BE2C (cell line): ENCODE results near the gene PNPLA7.

Experiments used
- DNase-seq: peaks from one replicate; pipeline ENCODE4 v3.0.0-alpha.2; 2020
- H3K27me3 ChIP-seq: fragments of 250-450 bp; sonication (Bioruptor Pico); 2 replicates; pipeline ENCODE4 v1.5.1; 2020; ENCODE audit warnings: mild to moderate bottlenecking
- H3K36me3 ChIP-seq: fragments of 250-450 bp; sonication (Bioruptor Pico); 2 replicates; pipeline ENCODE4 v1.5.1; 2020; ENCODE audit warnings: mild to moderate bottlenecking
- H3K4me1 ChIP-seq: fragments of 250-450 bp; sonication (Bioruptor Pico); 2 replicates; pipeline ENCODE4 v1.5.1; 2020
- H3K4me3 ChIP-seq: 2 replicates; pipeline ENCODE4 v1.5.1; 2011; ENCODE audit warnings: low read depth, low read length
- H3K9me3 ChIP-seq: fragments of 250-450 bp; sonication (Bioruptor Pico); 2 replicates; pipeline ENCODE4 v1.5.1; 2020
- TF ChIP-seq, protein P1 (sequence below): IDR thresholded peaks from 2 replicates; pipeline ENCODE4 v1.5.1; 2012; ENCODE audit warnings: mild to moderate bottlenecking, low read depth, low read length

PNPLA7 gene

DNA sequence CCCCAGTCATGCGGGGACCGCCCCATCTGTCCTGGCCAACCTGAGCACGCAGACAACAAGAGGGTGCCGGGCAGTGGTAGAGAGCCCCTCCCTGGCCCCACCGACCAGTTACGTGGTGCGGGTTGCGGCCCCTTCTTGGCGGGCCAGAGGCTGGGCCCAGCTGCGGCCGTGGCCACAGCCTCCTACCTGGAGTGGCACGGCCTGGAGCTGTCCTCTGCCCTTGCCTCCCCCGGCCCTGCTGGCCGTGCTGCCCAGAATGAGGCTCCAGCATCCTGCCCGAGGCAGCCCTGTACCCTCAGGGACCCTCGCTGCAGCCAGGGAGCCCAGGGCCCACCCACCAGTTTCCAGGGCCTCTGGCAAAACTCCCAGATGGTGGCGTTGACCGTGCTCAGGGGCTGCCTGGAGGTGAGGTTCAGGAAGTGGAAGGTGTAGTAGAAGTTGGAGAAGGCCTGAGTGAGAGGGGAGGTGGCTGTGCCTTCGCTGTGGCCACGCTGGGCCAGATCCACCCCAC is 114.8 kb downstream of the PNPLA7 start:
- TF ChIP-seq, protein P1, sequence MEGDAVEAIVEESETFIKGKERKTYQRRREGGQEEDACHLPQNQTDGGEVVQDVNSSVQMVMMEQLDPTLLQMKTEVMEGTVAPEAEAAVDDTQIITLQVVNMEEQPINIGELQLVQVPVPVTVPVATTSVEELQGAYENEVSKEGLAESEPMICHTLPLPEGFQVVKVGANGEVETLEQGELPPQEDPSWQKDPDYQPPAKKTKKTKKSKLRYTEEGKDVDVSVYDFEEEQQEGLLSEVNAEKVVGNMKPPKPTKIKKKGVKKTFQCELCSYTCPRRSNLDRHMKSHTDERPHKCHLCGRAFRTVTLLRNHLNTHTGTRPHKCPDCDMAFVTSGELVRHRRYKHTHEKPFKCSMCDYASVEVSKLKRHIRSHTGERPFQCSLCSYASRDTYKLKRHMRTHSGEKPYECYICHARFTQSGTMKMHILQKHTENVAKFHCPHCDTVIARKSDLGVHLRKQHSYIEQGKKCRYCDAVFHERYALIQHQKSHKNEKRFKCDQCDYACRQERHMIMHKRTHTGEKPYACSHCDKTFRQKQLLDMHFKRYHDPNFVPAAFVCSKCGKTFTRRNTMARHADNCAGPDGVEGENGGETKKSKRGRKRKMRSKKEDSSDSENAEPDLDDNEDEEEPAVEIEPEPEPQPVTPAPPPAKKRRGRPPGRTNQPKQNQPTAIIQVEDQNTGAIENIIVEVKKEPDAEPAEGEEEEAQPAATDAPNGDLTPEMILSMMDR = no peak
- no peaks in the 10 kb centered on the region for H3K27me3 ChIP-seq
- H3K4me1 ChIP-seq = peaks cover 9% of the 10 kb centered on the region

DNA sequence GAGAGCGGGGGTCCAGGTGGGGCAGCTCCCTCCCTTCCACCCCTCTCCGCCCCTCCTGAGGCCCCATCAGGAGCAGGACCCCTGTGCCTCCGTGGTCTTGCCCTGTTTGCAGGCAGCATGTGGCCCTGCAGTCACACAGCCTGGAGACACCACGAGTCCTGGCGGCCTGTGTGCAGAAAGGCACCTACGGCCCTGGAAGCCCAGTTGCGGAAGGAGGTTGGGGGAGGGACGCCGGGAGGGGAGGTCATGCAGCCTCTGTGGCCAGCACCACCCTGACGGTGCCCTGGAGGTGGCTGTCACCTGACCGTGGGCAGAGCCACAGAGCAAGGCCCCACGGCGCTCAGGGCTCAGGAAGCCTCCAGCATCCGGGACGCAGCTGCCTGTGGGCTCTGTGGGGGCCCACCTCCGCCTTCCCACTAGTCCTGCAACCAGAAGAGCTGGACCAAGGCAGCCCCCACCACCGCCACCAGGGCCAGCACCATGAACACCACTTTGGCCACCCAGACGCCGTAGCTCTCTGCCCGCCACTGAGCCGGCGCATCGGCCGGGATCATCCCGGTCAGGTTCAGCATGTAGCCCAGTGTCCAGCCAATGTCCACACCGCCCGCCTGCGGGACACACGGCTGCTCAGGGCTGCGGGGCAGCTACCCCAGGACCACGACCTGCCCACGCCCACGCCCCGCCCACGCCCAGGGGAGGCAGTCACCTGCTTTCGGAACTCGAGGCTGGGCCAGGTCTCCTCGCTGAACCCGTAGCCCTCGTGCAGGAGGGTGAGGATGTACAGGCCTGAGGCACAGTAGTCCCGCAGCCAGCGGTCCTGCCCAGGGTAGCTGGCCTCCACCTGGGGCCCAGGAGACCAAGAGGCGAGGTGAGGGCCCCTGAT is 115.5 kb downstream of the PNPLA7 start:
- Histone ChIP-seq H3K9me3 (no peaks in the 10 kb centered on the region), H3K36me3 (no peaks in the 10 kb centered on the region), H3K27me3 (no peaks in the 10 kb centered on the region), H3K4me1 (peaks cover 9% of the 10 kb centered on the region), H3K4me3 (no peak overlapping the region)
- DNase-seq = peak; percentile 9
- TF ChIP-seq, protein P1 = no peak

More for the DNA sequence above, 114.8 kb downstream of the PNPLA7 start:
- peak; percentile 12 for DNase-seq
- H3K9me3 ChIP-seq = no peaks in the 10 kb centered on the region
- H3K4me3 ChIP-seq = no peak overlapping the region
- no peaks in the 10 kb centered on the region for H3K36me3 ChIP-seq

DNA sequence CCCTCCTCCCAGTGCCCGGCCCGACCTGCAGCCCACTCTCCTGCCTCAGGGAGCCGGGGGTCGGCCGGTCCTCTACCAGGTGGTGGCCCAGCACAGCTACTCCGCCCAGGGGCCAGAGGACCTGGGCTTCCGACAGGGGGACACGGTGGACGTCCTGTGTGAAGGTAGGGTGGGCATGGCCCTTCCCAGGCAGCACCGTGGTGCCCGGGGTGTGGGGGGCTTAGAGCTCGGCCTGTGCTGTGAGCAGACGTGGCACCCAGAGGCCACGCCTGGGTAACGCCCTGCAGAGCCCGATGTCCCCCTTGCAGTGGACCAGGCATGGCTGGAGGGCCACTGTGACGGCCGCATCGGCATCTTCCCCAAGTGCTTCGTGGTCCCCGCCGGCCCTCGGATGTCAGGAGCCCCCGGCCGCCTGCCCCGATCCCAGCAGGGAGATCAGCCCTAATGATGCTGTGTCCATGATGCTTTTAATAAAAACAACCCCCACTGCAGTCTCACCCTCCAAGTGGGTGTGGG is 116.2 kb downstream of the PNPLA7 start:
- TF ChIP-seq, protein P1 = no peak
- peak; percentile 10 for DNase-seq
- H3K4me3 ChIP-seq = no peak overlapping the region
- no peaks in the 10 kb centered on the region for H3K36me3 ChIP-seq
- H3K9me3 ChIP-seq = no peaks in the 10 kb centered on the region
- H3K27me3 ChIP-seq = no peaks in the 10 kb centered on the region
- peaks cover 9% of the 10 kb centered on the region for H3K4me1 ChIP-seq

DNA sequence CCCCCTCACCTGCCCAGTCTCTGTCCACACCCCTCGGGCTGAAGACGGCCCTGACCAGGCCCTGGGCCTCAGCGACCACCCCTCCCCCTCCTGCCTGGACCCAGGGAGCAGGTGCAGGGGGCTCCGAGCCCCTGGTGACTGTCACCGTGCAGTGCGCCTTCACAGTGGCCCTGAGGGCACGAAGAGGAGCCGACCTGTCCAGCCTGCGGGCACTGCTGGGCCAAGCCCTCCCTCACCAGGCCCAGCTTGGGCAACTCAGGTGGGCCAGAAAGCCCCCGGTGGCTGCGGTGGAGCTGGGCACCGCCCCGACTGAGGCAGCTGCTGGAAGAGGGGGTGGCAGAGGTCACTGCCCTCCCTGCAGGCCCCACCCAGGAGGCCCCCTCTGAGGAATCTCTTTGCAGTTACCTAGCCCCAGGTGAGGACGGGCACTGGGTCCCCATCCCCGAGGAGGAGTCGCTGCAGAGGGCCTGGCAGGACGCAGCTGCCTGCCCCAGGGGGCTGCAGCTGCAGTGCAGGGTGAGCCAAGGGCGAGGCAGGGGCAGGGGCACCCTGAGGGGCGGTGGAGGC is 116.8 kb downstream of the PNPLA7 start:
- TF ChIP-seq, protein P1 = no peak

DNA sequence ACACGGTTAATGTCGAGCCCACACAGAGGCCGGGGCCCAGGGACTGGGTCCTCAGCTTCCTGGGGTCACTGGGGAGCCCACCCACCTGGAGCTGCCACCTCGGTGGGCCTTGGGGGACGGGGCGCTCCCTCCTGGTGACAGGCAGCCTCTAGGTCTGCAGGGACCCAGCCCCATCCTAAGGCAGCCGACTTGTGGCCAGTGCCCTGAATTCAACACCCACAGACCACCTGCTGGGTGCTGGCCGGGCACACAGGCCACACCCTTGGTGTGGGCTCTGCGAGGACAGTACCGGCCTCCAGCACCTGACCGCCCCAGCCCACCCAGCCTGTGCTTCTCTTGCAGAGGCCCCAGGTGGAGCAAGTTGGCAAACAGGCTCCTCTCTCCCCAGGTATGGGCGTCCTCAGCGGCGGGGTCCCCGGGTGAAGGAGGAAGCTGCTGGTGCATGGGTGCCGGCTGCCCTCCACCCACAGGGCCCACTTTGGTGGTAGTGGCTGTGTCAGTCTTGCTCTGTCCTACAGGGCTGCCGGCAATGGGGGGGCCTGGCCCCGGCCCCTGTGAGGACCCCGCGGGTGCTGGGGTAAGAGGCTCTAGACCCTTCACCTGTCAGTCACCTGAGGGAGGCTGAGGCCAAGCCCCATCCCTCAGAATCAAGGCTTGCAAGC is 117.4 kb downstream of the PNPLA7 start:
- Histone ChIP-seq H3K4me1 (peaks cover 9% of the 10 kb centered on the region), H3K4me3 (no peak overlapping the region), H3K9me3 (no peaks in the 10 kb centered on the region), H3K27me3 (no peaks in the 10 kb centered on the region), H3K36me3 (no peaks in the 10 kb centered on the region)
- peak; percentile 7 for DNase-seq
- TF ChIP-seq, protein P1 = no peak

More for the DNA sequence above, 116.8 kb downstream of the PNPLA7 start:
- no peaks in the 10 kb centered on the region for H3K9me3 ChIP-seq
- DNase-seq = peak; percentile 12
- no peaks in the 10 kb centered on the region for H3K27me3 ChIP-seq
- no peak overlapping the region for H3K4me3 ChIP-seq
- no peaks in the 10 kb centered on the region for H3K36me3 ChIP-seq
- H3K4me1 ChIP-seq = peaks cover 9% of the 10 kb centered on the region
